CD8-positive, alpha-beta memory T cell (primary cell): ENCODE data around the gene SLC10A6. TPM values are rescaled to one million over a fixed set of nuclear protein-coding genes. Genes with fewer than 3 reads are reported as not detected.
A peak's percentile ranks its signal among the peaks of the same experiment; 100 is the strongest.

ENCODE experiments used
- CTCF ChIA-PET: fragments of 350-600 bp; sonication (Branson Sonifier 250); formaldehyde crosslinking; loops from one replicate; lab custom pipeline; 2021; ENCODE audit warnings: antibody characterized with exemption; lab: Charles Lee
- POLR2A ChIA-PET: fragments of 350-600 bp; sonication (Branson Sonifier 250); formaldehyde crosslinking; loops from one replicate; lab custom pipeline; 2021; ENCODE audit warnings: antibody characterized with exemption; lab: Charles Lee
- DNase-seq, 5 donors: peaks; one replicate each; pipeline versions ENCODE4 v3.0.0 to v3.0.0-alpha.2; 2020 to 2022; ENCODE audit warnings: mixed read lengths in 1 of 5
- H3K27ac ChIP-seq: one replicate; pipeline ENCODE4 v1.7.0; 2013; ENCODE audit warnings: low read depth, mild to moderate bottlenecking, low read length, moderate library complexity
- H3K27me3 ChIP-seq: 2 replicates; pipeline ENCODE4 v1.7.0; 2013; ENCODE audit warnings: low read length, mild to moderate bottlenecking; ENCODE audit not compliant: insufficient read depth, poor library complexity, severe bottlenecking
- H3K36me3 ChIP-seq: 2 replicates; pipeline ENCODE4 v1.7.0; 2013; ENCODE audit warnings: mild to moderate bottlenecking, low read length, moderate library complexity; ENCODE audit not compliant: insufficient read depth
- H3K4me1 ChIP-seq: 2 replicates; pipeline ENCODE4 v1.7.0; 2013; ENCODE audit warnings: mild to moderate bottlenecking, low read length, moderate library complexity; ENCODE audit not compliant: insufficient read depth
- H3K4me3 ChIP-seq: 2 replicates; pipeline ENCODE4 v1.7.0; 2013; ENCODE audit warnings: mild to moderate bottlenecking, low read length
- H3K9me3 ChIP-seq: 2 replicates; pipeline ENCODE4 v1.7.0; 2013; ENCODE audit warnings: mild to moderate bottlenecking, low read length
- H3K27ac Mint-ChIP-seq, 8 donors: one replicate each; pipeline ENCODE4 v1.8.0; 2020 to 2021; ENCODE audit warnings: mixed read lengths in 8 of 8, mild to moderate bottlenecking in 6 of 8, inconsistent platforms in 3 of 8, moderate library complexity in 3 of 8
- H3K27me3 Mint-ChIP-seq, 2 donors: one replicate each; pipeline ENCODE4 v1.8.0; 2020 to 2021; ENCODE audit warnings: mixed read lengths in 2 of 2, mild to moderate bottlenecking in 1 of 2, moderate library complexity in 1 of 2
- H3K36me3 Mint-ChIP-seq, 3 donors: one replicate each; pipeline ENCODE4 v1.8.0; 2020 to 2021; ENCODE audit warnings: mixed read lengths in 3 of 3, inconsistent platforms in 1 of 3, mild to moderate bottlenecking in 1 of 3
- H3K4me1 Mint-ChIP-seq, 3 donors: one replicate each; pipeline ENCODE4 v1.8.0; 2020 to 2021; ENCODE audit warnings: mixed read lengths in 3 of 3, inconsistent platforms in 1 of 3, mild to moderate bottlenecking in 1 of 3
- H3K4me3 Mint-ChIP-seq, 7 donors: one replicate each; pipeline ENCODE4 v1.8.0; 2020 to 2021; ENCODE audit warnings: mixed read lengths in 7 of 7, mild to moderate bottlenecking in 6 of 7, moderate library complexity in 4 of 7, inconsistent platforms in 2 of 7
- H3K9me3 Mint-ChIP-seq, 5 donors: one replicate each; pipeline ENCODE4 v1.8.0; 2020 to 2022; ENCODE audit warnings: mixed read lengths in 5 of 5, mild to moderate bottlenecking in 3 of 5, moderate library complexity in 2 of 5, inconsistent platforms in 1 of 5
- polyA plus RNA-seq: library from polyadenylated mRNA; unstranded; fragments of 300-500 nt; fragmentation: Illumina TruSeq; gene quantifications from one replicate; pipeline ENCODE4 v1.2.3, GENCODE V29; 2021
- total RNA-seq, 2 experiments: library from RNA; stranded (reverse); gene quantifications; one replicate each; pipeline ENCODE4 v1.2.3, GENCODE V29; 2021

The SLC10A6 gene
- total and polyA plus RNA-seq, 3 experiments from 2014 or later = not detected

DNA sequence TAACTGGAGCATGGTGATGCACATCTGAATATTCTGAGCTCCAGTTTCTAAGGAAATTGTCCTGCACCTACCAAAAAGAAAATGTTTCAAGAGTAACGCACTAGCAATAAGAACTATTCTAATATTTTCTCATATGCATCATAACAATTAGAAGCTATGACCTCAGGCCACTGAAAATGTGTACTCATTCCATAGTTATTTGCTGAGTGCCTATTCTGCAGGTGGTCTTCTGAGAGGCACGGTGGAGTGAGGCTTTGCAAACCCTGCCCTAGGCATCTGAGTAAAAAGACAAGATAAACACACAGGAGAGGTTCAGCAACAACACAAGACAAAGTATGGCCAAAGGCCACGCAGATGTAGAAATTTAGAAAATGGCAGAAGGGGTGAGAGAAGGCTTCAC lies 23.7 kb downstream of the SLC10A6 start:
- no peak overlapping the region for H3K27ac Mint-ChIP-seq
- DNase-seq = no peak
- ChIA-PET POLR2A (no interaction called here), CTCF (no interaction called here)
- peaks cover 0 to 7% of the 10 kb centered on the region in 2 donors for H3K27me3 Mint-ChIP-seq
- H3K9me3 Mint-ChIP-seq = peaks cover 0 to 3% (median 0%) of the 10 kb centered on the region in 5 donors
- Histone ChIP-seq H3K36me3 (no peaks in the 10 kb centered on the region), H3K4me3 (no peak overlapping the region), H3K9me3 (no peaks in the 10 kb centered on the region), H3K27me3 (no peaks in the 10 kb centered on the region), H3K4me1 (no peaks in the 10 kb centered on the region), H3K27ac (no peak overlapping the region)
- H3K36me3 Mint-ChIP-seq = no peaks in the 10 kb centered on the region
- H3K4me3 Mint-ChIP-seq = no peak overlapping the region
- no peaks in the 10 kb centered on the region for H3K4me1 Mint-ChIP-seq

- no peaks in the 10 kb centered on the region for H3K9me3 ChIP-seq
- H3K9me3 Mint-ChIP-seq = peaks cover 0 to 1% (median 0%) of the 10 kb centered on the region in 5 donors
- CTCF ChIA-PET = no interaction called here
Observed at GRCh38 chr4:86822136-86822535, 27.0 kb downstream of the SLC10A6 start.

GRCh38 chr4:86821151-86821550 lies 28.0 kb downstream of the SLC10A6 start:
- H3K27ac Mint-ChIP-seq = no peak overlapping the region
- H3K27ac ChIP-seq = no peak overlapping the region
- H3K4me3 Mint-ChIP-seq = no peak overlapping the region
- H3K36me3 Mint-ChIP-seq = no peaks in the 10 kb centered on the region
- H3K27me3 ChIP-seq = no peaks in the 10 kb centered on the region
- no peaks in the 10 kb centered on the region for H3K4me1 Mint-ChIP-seq
- H3K27me3 Mint-ChIP-seq = peaks cover 3 to 4% of the 10 kb centered on the region in 2 donors
- no peaks in the 10 kb centered on the region for H3K4me1 ChIP-seq
- peaks cover 0 to 6% (median 4%) of the 10 kb centered on the region in 5 donors for H3K9me3 Mint-ChIP-seq
- ChIA-PET CTCF (no interaction called here), POLR2A (no interaction called here)
- H3K36me3 ChIP-seq = no peaks in the 10 kb centered on the region
- DNase-seq = no peak
- no peaks in the 10 kb centered on the region for H3K9me3 ChIP-seq
- H3K4me3 ChIP-seq = no peak overlapping the region

More at GRCh38 chr4:86822136-86822535, 27.0 kb downstream of the SLC10A6 start:
- Histone ChIP-seq H3K4me3 (no peak overlapping the region), H3K27ac (no peak overlapping the region), H3K27me3 (no peaks in the 10 kb centered on the region), H3K4me1 (no peaks in the 10 kb centered on the region), H3K36me3 (no peaks in the 10 kb centered on the region)
- Mint-ChIP-seq H3K36me3 (no peaks in the 10 kb centered on the region), H3K27ac (no peak overlapping the region), H3K27me3 (peaks cover 3 to 4% of the 10 kb centered on the region in 2 donors), H3K4me3 (no peak overlapping the region), H3K4me1 (no peaks in the 10 kb centered on the region)
- DNase-seq = no peak
- POLR2A ChIA-PET = no interaction called here

DNA sequence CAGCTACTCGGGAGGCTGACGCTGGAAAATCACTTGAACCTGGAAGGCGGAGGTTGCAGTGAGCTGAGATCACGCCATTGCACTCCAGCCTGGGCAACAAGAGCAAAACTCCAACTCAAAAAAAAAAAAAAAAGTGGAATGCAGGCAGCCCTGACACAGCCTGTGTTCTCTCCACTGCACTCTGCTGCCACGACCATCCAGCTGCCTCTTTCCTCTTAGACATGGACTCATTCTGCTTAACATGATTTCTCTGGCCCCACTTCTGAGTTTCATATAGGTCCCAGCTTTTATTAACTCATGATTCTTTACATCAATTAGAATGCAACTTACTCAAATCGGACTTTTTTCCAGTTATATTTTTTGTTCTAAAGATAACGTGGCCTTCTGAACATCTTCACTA lies 29.6 kb downstream of the SLC10A6 start:
- Histone ChIP-seq H3K4me1 (no peaks in the 10 kb centered on the region), H3K27ac (no peak overlapping the region), H3K4me3 (no peak overlapping the region), H3K9me3 (no peaks in the 10 kb centered on the region), H3K27me3 (no peaks in the 10 kb centered on the region), H3K36me3 (no peaks in the 10 kb centered on the region)
- Mint-ChIP-seq H3K27ac (no peak overlapping the region), H3K4me1 (no peaks in the 10 kb centered on the region), H3K27me3 (peaks cover 3 to 4% of the 10 kb centered on the region in 2 donors), H3K4me3 (no peak overlapping the region), H3K9me3 (peaks cover 4 to 15% (median 12%) of the 10 kb centered on the region in 5 donors), H3K36me3 (no peaks in the 10 kb centered on the region)
- DNase-seq = no peak
- POLR2A ChIA-PET = no interaction called here
- CTCF ChIA-PET = no interaction called here

GRCh38 chr4:86818841-86819240 lies 30.3 kb downstream of the SLC10A6 start:
- no peak overlapping the region for H3K27ac ChIP-seq
- peaks cover 4 to 16% (median 12%) of the 10 kb centered on the region in 5 donors for H3K9me3 Mint-ChIP-seq
- no peaks in the 10 kb centered on the region for H3K27me3 ChIP-seq
- H3K4me1 ChIP-seq = no peaks in the 10 kb centered on the region
- no peaks in the 10 kb centered on the region for H3K36me3 ChIP-seq
- H3K27me3 Mint-ChIP-seq = peaks cover 3 to 4% of the 10 kb centered on the region in 2 donors
- ChIA-PET CTCF (no interaction called here), POLR2A (no interaction called here)
- no peaks in the 10 kb centered on the region for H3K4me1 Mint-ChIP-seq
- H3K36me3 Mint-ChIP-seq = no peaks in the 10 kb centered on the region
- H3K27ac Mint-ChIP-seq = peak overlapping the region in 1 of 8 donors; percentile 50
- no peak overlapping the region for H3K4me3 ChIP-seq
- no peak for DNase-seq
- H3K9me3 ChIP-seq = no peaks in the 10 kb centered on the region
- H3K4me3 Mint-ChIP-seq = no peak overlapping the region

DNA sequence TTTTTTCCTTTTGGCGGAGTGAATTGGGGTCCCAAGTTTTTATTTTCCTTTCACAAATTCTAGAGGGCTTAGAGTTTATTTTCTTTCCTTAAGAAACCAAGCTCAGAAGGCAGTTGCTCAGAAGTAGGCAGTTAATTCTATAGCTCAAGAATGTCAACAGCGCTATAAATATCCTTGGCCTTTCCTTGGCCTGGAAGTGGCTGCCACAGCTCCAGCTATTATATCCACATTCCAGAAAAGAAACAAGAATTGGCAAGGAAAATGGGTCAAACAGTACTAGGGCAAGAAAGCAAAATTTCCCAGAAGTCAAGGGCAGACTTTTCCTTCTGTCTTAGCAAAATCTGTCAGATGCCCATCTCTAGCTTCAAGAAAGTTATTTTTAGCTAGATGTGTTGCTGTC lies 31.0 kb downstream of the SLC10A6 start:
- H3K9me3 Mint-ChIP-seq = peaks cover 4 to 16% (median 12%) of the 10 kb centered on the region in 5 donors
- no peak overlapping the region for H3K4me3 Mint-ChIP-seq
- Histone ChIP-seq H3K27ac (no peak overlapping the region), H3K27me3 (no peaks in the 10 kb centered on the region), H3K4me3 (no peak overlapping the region), H3K4me1 (no peaks in the 10 kb centered on the region), H3K36me3 (no peaks in the 10 kb centered on the region), H3K9me3 (no peaks in the 10 kb centered on the region)
- no peaks in the 10 kb centered on the region for H3K4me1 Mint-ChIP-seq
- no peaks in the 10 kb centered on the region for H3K36me3 Mint-ChIP-seq
- ChIA-PET CTCF (no interaction called here), POLR2A (no interaction called here)
- DNase-seq = no peak
- peaks cover 3 to 4% of the 10 kb centered on the region in 2 donors for H3K27me3 Mint-ChIP-seq
- no peak overlapping the region for H3K27ac Mint-ChIP-seq

- no peaks in the 10 kb centered on the region for H3K4me1 Mint-ChIP-seq
- no peak overlapping the region for H3K27ac Mint-ChIP-seq
- Histone ChIP-seq H3K36me3 (no peaks in the 10 kb centered on the region), H3K4me1 (no peaks in the 10 kb centered on the region), H3K27me3 (no peaks in the 10 kb centered on the region), H3K4me3 (no peak overlapping the region), H3K9me3 (no peaks in the 10 kb centered on the region), H3K27ac (no peak overlapping the region)
- H3K36me3 Mint-ChIP-seq = no peaks in the 10 kb centered on the region
- H3K4me3 Mint-ChIP-seq = no peak overlapping the region
- DNase-seq = no peak
- peaks cover 3 to 4% of the 10 kb centered on the region in 2 donors for H3K27me3 Mint-ChIP-seq
- CTCF ChIA-PET = no interaction called here
- POLR2A ChIA-PET = no interaction called here
- H3K9me3 Mint-ChIP-seq = peaks cover 4 to 16% (median 12%) of the 10 kb centered on the region in 5 donors
Observed at GRCh38 chr4:86816501-86817273, 32.5 kb downstream of the SLC10A6 start.

- Histone ChIP-seq H3K4me3 (no peak overlapping the region), H3K4me1 (no peaks in the 10 kb centered on the region), H3K9me3 (no peaks in the 10 kb centered on the region), H3K36me3 (no peaks in the 10 kb centered on the region), H3K27ac (no peak overlapping the region), H3K27me3 (no peaks in the 10 kb centered on the region)
- Mint-ChIP-seq H3K4me1 (no peaks in the 10 kb centered on the region), H3K36me3 (no peaks in the 10 kb centered on the region), H3K27ac (no peak overlapping the region), H3K4me3 (no peak overlapping the region), H3K27me3 (peaks cover 3 to 4% of the 10 kb centered on the region in 2 donors), H3K9me3 (peaks cover 4 to 16% (median 12%) of the 10 kb centered on the region in 5 donors)
- DNase-seq = no peak
- ChIA-PET CTCF (no interaction called here), POLR2A (no interaction called here)
Observed at GRCh38 chr4:86815653-86816052, 33.5 kb downstream of the SLC10A6 start.
